ENCODE measurements around the gene DUSP15.

- no peak for TF ChIP-seq ZFX (IDR thresholded peaks at IDR 0.05)
- no peak for TF ChIP-seq EGR1 (IDR thresholded peaks at IDR 0.05; ENCODE audit: low read depth)
- TF ChIP-seq EZH2phosphoT487 (IDR thresholded peaks at IDR 0.05; ENCODE audit: borderline replicate concordance): no peak
- TF ChIP-seq CTCF (IDR thresholded peaks at IDR 0.05 in 2 of 3, conservative IDR thresholded peaks at IDR 0.05 in 1 of 3; ENCODE audit: borderline replicate concordance in 1 of 3, insufficient read depth in 1 of 3, low read depth in 2 of 3, low read length in 2 of 3): no peak
Observed at GRCh38 chr20:31829731-31830130, 40.6 kb downstream of the DUSP15 start.
